ENCODE data around the gene HMGB1. TPM values are rescaled to one million over a fixed set of nuclear protein-coding genes. Genes with fewer than 3 reads are reported as not detected.
"Not testable (repeated sequence)": the region's sequence is repeated elsewhere in the genome, so short reads cannot be mapped to it uniquely, and the experiment has no call there.

HMGB1 gene
- total and polyA plus RNA-seq, 2 donors (not counting 1 experiment from before 2014, with no cell fraction given): 79.2 to 529 TPM

DNA sequence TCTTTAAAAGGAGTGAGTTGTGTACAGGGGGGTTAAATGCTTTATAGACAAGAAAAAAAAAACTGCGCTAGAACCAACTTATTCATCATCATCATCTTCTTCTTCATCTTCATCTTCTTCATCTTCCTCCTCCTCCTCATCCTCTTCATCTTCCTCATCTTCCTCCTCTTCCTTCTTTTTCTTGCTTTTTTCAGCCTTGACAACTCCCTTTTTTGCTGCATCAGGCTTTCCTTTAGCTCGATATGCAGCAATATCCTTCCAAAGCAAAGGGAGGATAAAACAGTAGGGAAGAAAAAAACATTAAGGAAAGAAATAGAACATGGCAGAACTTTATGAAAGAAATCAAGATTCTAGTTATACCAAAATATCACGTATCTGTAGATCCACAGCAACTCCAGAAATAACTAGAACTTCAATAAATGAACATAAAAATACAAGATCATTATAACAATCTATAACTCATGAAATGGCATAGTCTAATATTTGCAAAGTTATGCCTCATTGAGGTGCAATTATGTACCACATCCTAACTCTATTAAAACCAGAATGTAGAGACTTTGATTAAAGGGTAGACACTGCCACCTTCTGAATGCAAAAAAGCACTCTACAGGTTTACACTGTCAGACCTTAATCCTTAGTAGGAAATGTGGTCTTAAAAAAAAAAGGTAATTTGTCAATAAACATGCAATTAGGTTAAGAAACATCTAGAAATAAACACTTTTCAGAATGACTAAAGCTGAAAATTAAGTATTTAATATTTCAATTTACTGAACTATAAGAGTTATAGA lies 4.3 kb downstream of the HMGB1 start:
- H3K27ac Mint-ChIP-seq: peak overlapping the region; percentile 83
- H3K4me2 ChIP-seq (replicated peaks; ENCODE audit: low read depth, low read length, poor library complexity, severe bottlenecking): peak overlapping the region; percentile 2
- CTCF ChIA-PET: interaction anchor here (0.5 to 3.3 kb wide), 23 partner anchors 13 to 346 kb away, joined by 3 to 38 read pairs (median 6); partner anchors contain the start of gene UBE2L5

More for the DNA sequence above, 4.3 kb downstream of the HMGB1 start:
- H2AFZ ChIP-seq (ENCODE audit: insufficient read depth, low read depth, low read length, poor library complexity, severe bottlenecking); H3K9me3 ChIP-seq (ENCODE audit: control extremely low read depth in 1 of 3, control insufficient read depth in 2 of 3, insufficient read depth in 1 of 3, low read length in 2 of 3); H3K27ac ChIP-seq (ENCODE audit: low read length in 2 of 2); H3K27me3 Mint-ChIP-seq; H3K9me3 Mint-ChIP-seq (ENCODE audit: insufficient read depth); H4K20me1 ChIP-seq (ENCODE audit: control insufficient read depth, insufficient read depth, low read length, poor library complexity, severe bottlenecking); ATAC-seq (ENCODE audit: low read depth); H3K4me3 ChIP-seq (ENCODE audit: control extremely low read depth in 1 of 5, extremely low read depth in 1 of 5, insufficient read depth in 1 of 5, low read depth in 2 of 5, low read length in 4 of 5); H3K27me3 ChIP-seq (replicated peaks in 1 of 4; ENCODE audit: control extremely low read depth in 1 of 4, control insufficient read depth in 3 of 4, insufficient read depth in 4 of 4, low read length in 3 of 4); H3K9ac ChIP-seq (ENCODE audit: low read length): not testable (repeated sequence)
- TF ChIP-seq CTCF (IDR thresholded peaks at IDR 0.05): peak; percentile 76
- POLR2A ChIA-PET: interaction anchor here (0.7 to 1.5 kb wide), 3 partner anchors 66 to 101 kb away, joined by 3 to 6 read pairs (median 3); no protein-coding TSS in a partner anchor
- H3K4me1 ChIP-seq (ENCODE audit: control insufficient read depth in 2 of 2, insufficient read depth in 2 of 2, low read length in 2 of 2): peaks cover 27 to 36% of the 10 kb centered on the region in 2 donors
- no CpG with 5 or more reads among the region's 3 CpGs for WGBS (ENCODE audit: insufficient coverage)
- intact Hi-C loops (cut with micrococcal nuclease): loop anchor here (1.0 to 10.0 kb wide), 6 partner anchors 39 to 703 kb away; partner anchors contain the start of genes HSPH1 and UBE2L5
- Mint-ChIP-seq H3K4me3 (peak overlapping the region; percentile 29), H3K4me1 (peaks cover 53% of the 10 kb centered on the region)
- peak; percentile 74 for DNase-seq
- H3K79me2 ChIP-seq (ENCODE audit: control insufficient read depth, insufficient read depth, low read length): peaks cover 59% of the 10 kb centered on the region
- H3K36me3 ChIP-seq (replicated peaks in 1 of 2; ENCODE audit: control extremely low read depth in 1 of 2, control insufficient read depth in 1 of 2, extremely low read depth in 1 of 2, insufficient read depth in 2 of 2, low read length in 1 of 2): peaks cover 1 to 43% of the 10 kb centered on the region in 2 experiments
